ENCODE results near the gene LARP6. TPM values are rescaled to one million over a fixed set of nuclear protein-coding genes. Genes with fewer than 3 reads are reported as not detected.
"Not testable (repeated sequence)": the region's sequence is repeated elsewhere in the genome, so short reads cannot be mapped to it uniquely, and the experiment has no call there.

LARP6 gene
- total RNA-seq, 4 donors from 2014 or later = 11.9 to 59.4 (median 28.8) TPM

DNA sequence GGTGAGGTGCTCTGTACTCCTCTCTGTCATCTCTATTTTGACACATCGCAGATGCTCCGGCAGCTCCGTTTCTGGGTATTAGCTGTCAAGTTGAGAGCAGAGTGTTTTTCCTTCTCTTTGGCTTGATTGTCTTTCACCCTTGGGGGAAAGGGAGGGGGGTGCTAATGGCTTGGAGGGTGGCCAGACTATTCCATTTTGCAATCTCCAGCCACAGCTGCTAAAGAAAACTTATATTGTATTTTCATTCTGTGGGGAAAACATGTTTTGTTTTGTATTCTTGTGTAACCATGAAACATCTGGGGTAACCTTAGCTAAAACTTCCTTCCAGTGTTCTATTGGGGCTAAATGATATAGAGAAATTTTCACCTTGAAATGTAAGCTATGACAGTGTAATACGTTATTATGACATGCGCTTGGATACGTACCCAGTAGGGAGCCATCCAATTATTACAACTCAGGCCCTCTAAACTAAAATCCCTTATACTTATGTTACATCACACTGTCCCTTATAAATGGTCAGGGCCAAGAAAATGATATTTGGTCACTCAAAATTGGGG, 14.0 kb upstream of the LARP6 start:
- TF ChIP-seq, protein P1, sequence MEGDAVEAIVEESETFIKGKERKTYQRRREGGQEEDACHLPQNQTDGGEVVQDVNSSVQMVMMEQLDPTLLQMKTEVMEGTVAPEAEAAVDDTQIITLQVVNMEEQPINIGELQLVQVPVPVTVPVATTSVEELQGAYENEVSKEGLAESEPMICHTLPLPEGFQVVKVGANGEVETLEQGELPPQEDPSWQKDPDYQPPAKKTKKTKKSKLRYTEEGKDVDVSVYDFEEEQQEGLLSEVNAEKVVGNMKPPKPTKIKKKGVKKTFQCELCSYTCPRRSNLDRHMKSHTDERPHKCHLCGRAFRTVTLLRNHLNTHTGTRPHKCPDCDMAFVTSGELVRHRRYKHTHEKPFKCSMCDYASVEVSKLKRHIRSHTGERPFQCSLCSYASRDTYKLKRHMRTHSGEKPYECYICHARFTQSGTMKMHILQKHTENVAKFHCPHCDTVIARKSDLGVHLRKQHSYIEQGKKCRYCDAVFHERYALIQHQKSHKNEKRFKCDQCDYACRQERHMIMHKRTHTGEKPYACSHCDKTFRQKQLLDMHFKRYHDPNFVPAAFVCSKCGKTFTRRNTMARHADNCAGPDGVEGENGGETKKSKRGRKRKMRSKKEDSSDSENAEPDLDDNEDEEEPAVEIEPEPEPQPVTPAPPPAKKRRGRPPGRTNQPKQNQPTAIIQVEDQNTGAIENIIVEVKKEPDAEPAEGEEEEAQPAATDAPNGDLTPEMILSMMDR (IDR thresholded peaks at IDR 0.05) = no peak
- no peak for TF ChIP-seq POLR2A (IDR thresholded peaks at IDR 0.05)
- H3K27me3 ChIP-seq = no peaks in the 10 kb centered on the region
- H3K4me1 ChIP-seq = peaks cover 0 to 8% of the 10 kb centered on the region in 2 donors
- no peaks in the 10 kb centered on the region for H3K36me3 ChIP-seq
- H3K4me3 ChIP-seq = no peak overlapping the region
- no peaks in the 10 kb centered on the region for H3K9me3 ChIP-seq
- intact Hi-C loops (cut with DNase I; ENCODE audit: low total_unique reads) = no loop called here
- peak; percentile 62 to 71 for DNase-seq
- peak overlapping the region; percentile 48 to 57 for H3K27ac ChIP-seq

- H3K9me3 ChIP-seq = no peaks in the 10 kb centered on the region
- H3K4me1 ChIP-seq = peaks cover 0 to 8% of the 10 kb centered on the region in 2 donors
- no peaks in the 10 kb centered on the region for H3K27me3 ChIP-seq
- intact Hi-C loops (cut with DNase I; ENCODE audit: low total_unique reads) = no loop called here
- no peaks in the 10 kb centered on the region for H3K36me3 ChIP-seq
- TF ChIP-seq POLR2A (IDR thresholded peaks at IDR 0.05) = no peak
- TF ChIP-seq, protein P1 (IDR thresholded peaks at IDR 0.05) = no peak
- peak overlapping the region; percentile 48 to 57 for H3K27ac ChIP-seq
- no peak for DNase-seq
- H3K4me3 ChIP-seq = no peak overlapping the region
These were observed 13.2 kb upstream of the LARP6 start for GRCh38 chr15:70866982-70867641.

DNA sequence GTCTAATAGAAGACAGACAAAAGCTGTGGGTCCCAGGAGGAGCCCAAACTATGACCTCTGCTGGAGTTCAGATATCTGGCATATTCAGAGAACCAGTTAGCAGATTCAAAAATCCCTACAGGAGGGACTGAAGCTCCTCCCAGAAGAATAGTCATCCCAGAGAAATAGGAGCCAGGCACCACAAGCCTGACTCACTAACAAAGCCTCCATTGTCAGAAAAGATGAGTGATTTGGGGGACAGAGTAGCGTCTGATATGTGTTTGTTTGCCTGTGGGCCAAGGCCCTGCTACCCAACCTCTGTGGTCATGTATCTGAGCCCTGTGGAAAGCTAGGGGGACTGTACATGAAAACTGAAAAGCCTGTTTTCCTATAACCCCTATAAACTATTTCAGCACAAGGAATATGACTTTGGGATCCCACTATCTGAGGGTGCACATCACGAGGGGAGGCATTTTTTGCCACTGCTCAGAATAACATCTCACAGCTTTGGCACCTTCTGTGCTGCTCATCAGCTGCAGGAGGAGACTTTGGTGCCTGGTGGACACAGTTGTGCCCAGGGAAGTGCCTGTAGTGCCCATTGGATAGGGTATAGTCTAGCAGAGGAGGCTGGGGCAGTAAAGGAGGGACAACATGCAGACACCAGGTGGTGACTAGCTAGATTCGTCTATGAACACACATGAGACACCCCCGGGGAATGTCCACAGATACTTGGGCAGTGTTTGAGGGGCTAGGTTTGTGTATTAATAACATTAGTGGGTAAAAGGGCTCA, 9.7 kb upstream of the LARP6 start:
- DNase-seq = no peak
- intact Hi-C loops (cut with DNase I; ENCODE audit: low total_unique reads) = no loop called here
- Histone ChIP-seq H3K27me3 (no peaks in the 10 kb centered on the region), H3K27ac (no peak overlapping the region), H3K4me3 (no peak overlapping the region), H3K9me3 (no peaks in the 10 kb centered on the region), H3K4me1 (no peaks in the 10 kb centered on the region), H3K36me3 (no peaks in the 10 kb centered on the region)
- TF ChIP-seq, protein P1 (IDR thresholded peaks at IDR 0.05) = no peak

DNA sequence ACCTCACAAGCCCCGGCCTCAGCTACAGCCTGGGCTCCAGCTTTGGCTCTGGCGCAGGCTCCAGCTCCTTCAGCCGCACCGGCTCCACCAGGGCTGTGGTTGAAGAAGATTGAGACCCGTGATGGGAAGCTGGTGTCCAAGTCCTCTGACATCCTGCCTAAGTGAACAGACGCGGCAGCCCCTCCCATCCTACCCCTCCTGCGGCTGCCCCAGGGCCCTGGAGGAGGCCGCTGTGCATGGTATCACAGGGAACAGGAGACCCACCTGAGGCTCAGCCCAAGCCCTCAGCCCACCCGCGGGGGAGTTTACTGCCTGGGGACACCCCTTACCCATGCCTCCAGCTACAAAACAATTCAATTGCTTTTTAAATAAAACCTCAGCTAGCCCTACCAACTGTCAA, 6.0 kb upstream of the LARP6 start:
- Histone ChIP-seq H3K9me3 (no peaks in the 10 kb centered on the region), H3K4me1 (peaks cover 0 to 5% of the 10 kb centered on the region in 2 donors), H3K4me3 (no peak overlapping the region), H3K27me3 (no peaks in the 10 kb centered on the region), H3K36me3 (no peaks in the 10 kb centered on the region), H3K27ac (no peak overlapping the region)
- DNase-seq = no peak
- TF ChIP-seq POLR2A (IDR thresholded peaks at IDR 0.05) = no peak
- TF ChIP-seq, protein P1 (IDR thresholded peaks at IDR 0.05) = no peak
- intact Hi-C loops (cut with DNase I; ENCODE audit: low total_unique reads) = no loop called here

GRCh38 chr15:70859322-70859908, 5.5 kb upstream of the LARP6 start:
- H3K27ac ChIP-seq = no peak overlapping the region
- H3K4me1 ChIP-seq = peaks cover 0 to 5% of the 10 kb centered on the region in 2 donors
- intact Hi-C loops (cut with DNase I; ENCODE audit: low total_unique reads) = no loop called here
- TF ChIP-seq, protein P1 (IDR thresholded peaks at IDR 0.05) = no peak
- no peak for TF ChIP-seq POLR2A (IDR thresholded peaks at IDR 0.05)
- H3K4me3 ChIP-seq = no peak overlapping the region
- DNase-seq = no peak
- H3K27me3 ChIP-seq = no peaks in the 10 kb centered on the region
- no peaks in the 10 kb centered on the region for H3K36me3 ChIP-seq
- no peaks in the 10 kb centered on the region for H3K9me3 ChIP-seq

DNA sequence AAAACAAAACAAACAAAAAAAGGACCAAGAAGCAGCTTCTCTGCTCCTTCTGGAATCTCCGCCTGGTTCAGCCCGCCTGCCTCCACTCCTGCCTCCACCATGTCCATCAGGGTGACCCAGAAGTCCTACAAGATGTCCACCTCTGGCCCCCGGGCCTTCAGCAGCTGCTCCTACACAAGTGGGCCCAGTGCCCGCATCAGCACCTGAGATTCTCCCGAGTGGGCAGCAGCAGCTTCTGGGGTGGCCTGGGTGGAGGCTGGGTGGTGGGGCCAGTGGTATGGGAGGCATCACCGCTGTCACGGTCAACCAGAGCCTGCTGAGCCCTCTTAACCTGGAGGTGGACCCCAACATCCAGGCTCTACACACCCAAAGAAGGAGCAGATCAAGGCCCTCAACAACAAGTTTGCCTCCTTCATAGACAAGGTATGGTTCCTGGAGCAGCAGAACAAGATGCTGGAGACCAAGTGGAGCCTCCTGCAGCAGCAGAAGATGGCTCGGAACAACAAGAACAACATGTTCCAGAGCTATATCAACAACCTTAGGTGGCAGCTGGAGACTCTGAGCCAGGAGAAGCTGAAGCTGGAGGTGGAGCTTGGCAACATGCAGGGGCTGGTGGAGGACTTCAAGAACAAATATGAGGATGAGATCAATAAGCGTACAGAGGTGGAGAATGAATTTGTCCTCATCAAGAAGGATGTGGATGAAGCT, 4.8 kb upstream of the LARP6 start:
- H3K4me1 ChIP-seq; DNase-seq; intact Hi-C loops (cut with DNase I; ENCODE audit: low total_unique reads); H3K4me3 ChIP-seq; H3K36me3 ChIP-seq; H3K27ac ChIP-seq; H3K9me3 ChIP-seq; H3K27me3 ChIP-seq: not testable (repeated sequence)
